ENCODE data around the gene CYP2S1. TPM values are rescaled to one million over a fixed set of nuclear protein-coding genes. Genes with fewer than 3 reads are reported as not detected.

The CYP2S1 gene
- total RNA-seq, 5 donors from 2014 or later (not counting 1 experiment from before 2014, with no cell fraction given): 0.20 to 1.2 (median 0.51) TPM; not detected in 1

DNA sequence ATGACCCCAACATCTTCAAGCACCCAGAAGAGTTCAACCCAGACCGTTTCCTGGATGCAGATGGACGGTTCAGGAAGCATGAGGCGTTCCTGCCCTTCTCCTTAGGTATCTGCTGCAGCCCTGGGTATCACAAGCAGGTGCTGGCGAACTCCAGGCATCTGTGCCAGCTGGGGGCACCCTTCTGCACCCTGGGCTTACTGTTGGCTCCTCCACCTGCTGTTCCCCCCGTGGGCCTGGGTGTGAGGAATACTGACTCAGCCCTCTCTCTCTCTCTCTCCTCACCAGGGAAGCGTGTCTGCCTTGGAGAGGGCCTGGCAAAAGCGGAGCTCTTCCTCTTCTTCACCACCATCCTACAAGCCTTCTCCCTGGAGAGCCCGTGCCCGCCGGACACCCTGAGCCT lies 13.0 kb downstream of the CYP2S1 start:
- ATAC-seq (replicated peaks in 1 of 4) (no peak), DNase-seq (peak in 1 of 35 experiments; percentile 17)
- Mint-ChIP-seq H3K36me3 (no peaks in the 10 kb centered on the region), H3K4me1 (peaks cover 1 to 27% (median 11%) of the 10 kb centered on the region in 3 donors), H3K27me3 (peaks cover 0 to 2% of the 10 kb centered on the region in 2 donors), H3K27ac (peak overlapping the region in 1 of 2 donors; percentile 31), H3K4me3 (no peak overlapping the region), H3K9me3 (no peaks in the 10 kb centered on the region)
- no peaks in the 10 kb centered on the region for H3K4me1 ChIP-seq (ENCODE audit: control insufficient read depth in 1 of 2, extremely low read depth in 1 of 2, insufficient read depth in 2 of 2, low read length in 2 of 2)
- H3K27ac ChIP-seq (ENCODE audit: low read length): no peak overlapping the region
- H3K27me3 ChIP-seq (replicated peaks in 1 of 2; ENCODE audit: control insufficient read depth in 2 of 2, extremely low read depth in 1 of 2, insufficient read depth in 2 of 2, low read length in 1 of 2): peaks cover 0 to 18% of the 10 kb centered on the region in 2 experiments
- ChIA-PET POLR2A (interaction anchor here in 1 of 2 donors (0.5 kb wide), 1 partner anchor 99 kb away, joined by 3 read pairs; no protein-coding TSS in a partner anchor), CTCF (interaction anchor here (0.5 to 1.4 kb wide), 2 partner anchors 65 to 103 kb away, joined by 3 to 5 read pairs; no protein-coding TSS in a partner anchor)
- WGBS (ENCODE audit: insufficient coverage): 74% methylated on average over 7 of the region's 10 CpGs
- H3K36me3 ChIP-seq (ENCODE audit: control insufficient read depth in 2 of 2, extremely low read depth in 1 of 2, insufficient read depth in 1 of 2, low read length in 1 of 2): no peaks in the 10 kb centered on the region
- H3K4me3 ChIP-seq (ENCODE audit: control insufficient read depth in 1 of 2, extremely low read depth in 1 of 2, low read length in 1 of 2): no peak overlapping the region
- no peaks in the 10 kb centered on the region for H3K9me3 ChIP-seq

DNA sequence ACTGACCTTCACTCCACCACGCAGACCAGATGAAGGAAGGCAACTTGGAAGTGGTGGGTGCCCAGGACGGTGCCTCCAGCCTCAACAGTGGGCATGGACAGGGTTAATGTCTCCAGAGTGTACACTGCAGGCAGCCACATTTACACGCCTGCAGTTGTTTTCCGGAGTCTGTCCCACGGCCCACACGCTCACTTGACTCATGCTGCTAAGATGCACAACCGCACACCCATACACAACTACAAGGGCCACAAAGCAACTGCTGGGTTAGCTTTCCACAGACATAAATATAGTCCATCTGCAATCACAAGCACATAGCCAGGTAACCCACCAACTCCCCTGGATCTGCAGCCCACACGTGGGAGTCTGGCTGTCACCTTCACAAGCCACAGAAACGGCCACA lies 13.4 kb downstream of the CYP2S1 start:
- H3K4me1 Mint-ChIP-seq: peaks cover 1 to 27% (median 11%) of the 10 kb centered on the region in 3 donors
- no peak overlapping the region for H3K4me3 ChIP-seq (ENCODE audit: control insufficient read depth in 1 of 2, extremely low read depth in 1 of 2, low read length in 1 of 2)
- no peaks in the 10 kb centered on the region for H3K9me3 Mint-ChIP-seq
- H3K27me3 ChIP-seq (replicated peaks in 1 of 2; ENCODE audit: control insufficient read depth in 2 of 2, extremely low read depth in 1 of 2, insufficient read depth in 2 of 2, low read length in 1 of 2): peaks cover 0 to 16% of the 10 kb centered on the region in 2 experiments
- no peak overlapping the region for H3K4me3 Mint-ChIP-seq
- H3K27me3 Mint-ChIP-seq: peaks cover 0 to 2% of the 10 kb centered on the region in 2 donors
- ChIA-PET CTCF (interaction anchor here (0.5 to 1.4 kb wide), 2 partner anchors 64 to 102 kb away, joined by 3 to 5 read pairs; no protein-coding TSS in a partner anchor), POLR2A (interaction anchor here in 1 of 2 donors (0.5 kb wide), 1 partner anchor 99 kb away, joined by 3 read pairs; no protein-coding TSS in a partner anchor)
- no peaks in the 10 kb centered on the region for H3K4me1 ChIP-seq (ENCODE audit: control insufficient read depth in 1 of 2, extremely low read depth in 1 of 2, insufficient read depth in 2 of 2, low read length in 2 of 2)
- H3K36me3 Mint-ChIP-seq: no peaks in the 10 kb centered on the region
- H3K27ac Mint-ChIP-seq: peak overlapping the region in 1 of 2 donors; percentile 31
- no peak overlapping the region for H3K27ac ChIP-seq (ENCODE audit: low read length)
- no peaks in the 10 kb centered on the region for H3K9me3 ChIP-seq
- ATAC-seq (replicated peaks in 1 of 4) (no peak), DNase-seq (no peak)
- 72% methylated on average over 8 of the region's 9 CpGs for WGBS (ENCODE audit: insufficient coverage)
- H3K36me3 ChIP-seq (ENCODE audit: control insufficient read depth in 2 of 2, extremely low read depth in 1 of 2, insufficient read depth in 1 of 2, low read length in 1 of 2): no peaks in the 10 kb centered on the region

DNA sequence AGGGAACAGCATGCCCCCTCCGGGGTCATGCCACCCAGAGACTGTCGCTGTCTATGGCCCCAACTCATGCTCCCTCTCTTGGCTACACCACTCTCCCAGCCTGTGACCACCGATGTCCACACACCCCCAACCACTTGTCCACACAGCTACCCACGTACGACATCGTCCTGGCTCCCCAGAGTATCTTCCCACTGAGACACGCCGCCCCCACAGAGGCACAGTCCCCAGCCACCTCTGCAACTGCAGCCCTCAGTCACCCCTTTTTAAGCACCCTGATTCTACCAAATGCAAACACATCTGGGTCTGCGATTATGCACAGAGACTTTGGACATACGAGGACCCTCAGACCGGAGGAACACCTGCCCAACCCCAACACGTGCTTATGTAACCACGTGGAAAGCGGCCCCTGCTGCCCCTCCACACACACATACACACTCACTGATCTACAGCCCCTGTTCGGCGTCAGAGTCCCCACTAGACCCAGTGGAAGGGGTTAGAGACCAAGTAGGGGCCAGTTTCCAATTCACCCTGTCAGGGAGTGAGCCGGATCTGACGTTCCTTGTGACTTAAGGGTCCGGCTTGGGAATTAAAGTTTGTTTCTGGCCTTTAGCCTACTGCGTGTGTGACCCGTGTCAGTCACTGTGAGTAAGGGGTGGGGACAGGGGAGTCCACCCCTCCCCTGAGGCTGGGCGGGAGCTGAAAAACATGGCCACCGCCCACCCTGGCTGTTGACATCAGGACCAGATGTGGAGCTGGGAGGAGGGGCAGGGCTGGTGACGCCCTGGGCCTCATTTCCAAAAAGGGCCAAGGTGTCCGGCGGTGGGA lies 14.1 kb downstream of the CYP2S1 start:
- no peak for ATAC-seq (replicated peaks in 1 of 4)
- Histone ChIP-seq H3K27me3 (replicated peaks in 1 of 2; ENCODE audit: control insufficient read depth in 2 of 2, extremely low read depth in 1 of 2, insufficient read depth in 2 of 2, low read length in 1 of 2) (peaks cover 0 to 14% of the 10 kb centered on the region in 2 experiments), H3K27ac (ENCODE audit: low read length) (no peak overlapping the region), H3K4me3 (ENCODE audit: control insufficient read depth in 1 of 2, extremely low read depth in 1 of 2, low read length in 1 of 2) (no peak overlapping the region), H3K4me1 (ENCODE audit: control insufficient read depth in 1 of 2, extremely low read depth in 1 of 2, insufficient read depth in 2 of 2, low read length in 2 of 2) (no peaks in the 10 kb centered on the region), H3K9me3 (no peaks in the 10 kb centered on the region), H3K36me3 (ENCODE audit: control insufficient read depth in 2 of 2, extremely low read depth in 1 of 2, insufficient read depth in 1 of 2, low read length in 1 of 2) (no peaks in the 10 kb centered on the region)
- Mint-ChIP-seq H3K4me3 (no peak overlapping the region), H3K27ac (no peak overlapping the region), H3K9me3 (no peaks in the 10 kb centered on the region), H3K36me3 (no peaks in the 10 kb centered on the region), H3K4me1 (peaks cover 1 to 27% (median 11%) of the 10 kb centered on the region in 3 donors), H3K27me3 (peaks cover 0 to 2% of the 10 kb centered on the region in 2 donors)
- ChIA-PET CTCF (interaction anchor here in 1 of 2 donors (1.4 kb wide), 1 partner anchor 102 kb away, joined by 5 read pairs; no protein-coding TSS in a partner anchor), POLR2A (no interaction called here)
- WGBS (ENCODE audit: insufficient coverage): 85% methylated on average over 16 of the region's 26 CpGs
- DNase-seq: no peak

DNA sequence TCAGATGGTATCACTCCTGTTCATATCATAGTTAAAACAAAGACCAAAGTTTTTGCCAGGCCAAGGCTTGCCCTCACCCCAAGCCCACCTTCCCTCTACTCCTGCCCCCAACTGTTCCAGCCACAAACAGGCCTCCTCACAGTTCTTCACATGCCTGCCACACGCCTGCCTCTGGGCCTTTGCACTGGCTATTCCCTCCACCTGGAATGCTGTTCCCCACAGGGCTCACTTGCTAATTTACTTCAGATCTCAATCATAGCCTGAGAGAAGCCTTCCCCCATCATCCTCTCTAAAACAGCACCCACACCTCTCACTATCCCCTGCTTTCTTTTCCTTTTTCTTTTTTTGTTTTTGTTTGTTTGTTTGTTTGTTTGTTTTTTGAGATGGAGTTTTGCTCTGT lies 21.1 kb downstream of the CYP2S1 start:
- no peak overlapping the region for H3K27ac ChIP-seq (ENCODE audit: low read length)
- ATAC-seq (replicated peaks in 1 of 4) (no peak), DNase-seq (no peak)
- no peak overlapping the region for H3K4me3 Mint-ChIP-seq
- H3K4me3 ChIP-seq (ENCODE audit: control insufficient read depth in 1 of 2, extremely low read depth in 1 of 2, low read length in 1 of 2): no peak overlapping the region
- H3K4me1 Mint-ChIP-seq: no peaks in the 10 kb centered on the region
- WGBS (ENCODE audit: insufficient coverage): 90% methylated on average over 1 of the region's 1 CpG
- no peaks in the 10 kb centered on the region for H3K4me1 ChIP-seq (ENCODE audit: control insufficient read depth in 1 of 2, extremely low read depth in 1 of 2, insufficient read depth in 2 of 2, low read length in 2 of 2)
- H3K36me3 Mint-ChIP-seq: no peaks in the 10 kb centered on the region
- H3K9me3 Mint-ChIP-seq: no peaks in the 10 kb centered on the region
- peaks cover 16 to 17% of the 10 kb centered on the region in 2 donors for H3K27me3 Mint-ChIP-seq
- no peaks in the 10 kb centered on the region for H3K36me3 ChIP-seq (ENCODE audit: control insufficient read depth in 2 of 2, extremely low read depth in 1 of 2, insufficient read depth in 1 of 2, low read length in 1 of 2)
- ChIA-PET POLR2A (no interaction called here), CTCF (no interaction called here)
- peaks cover 4 to 33% of the 10 kb centered on the region in 2 experiments for H3K27me3 ChIP-seq (replicated peaks in 1 of 2; ENCODE audit: control insufficient read depth in 2 of 2, extremely low read depth in 1 of 2, insufficient read depth in 2 of 2, low read length in 1 of 2)
- H3K9me3 ChIP-seq: no peaks in the 10 kb centered on the region
- H3K27ac Mint-ChIP-seq: no peak overlapping the region

DNA sequence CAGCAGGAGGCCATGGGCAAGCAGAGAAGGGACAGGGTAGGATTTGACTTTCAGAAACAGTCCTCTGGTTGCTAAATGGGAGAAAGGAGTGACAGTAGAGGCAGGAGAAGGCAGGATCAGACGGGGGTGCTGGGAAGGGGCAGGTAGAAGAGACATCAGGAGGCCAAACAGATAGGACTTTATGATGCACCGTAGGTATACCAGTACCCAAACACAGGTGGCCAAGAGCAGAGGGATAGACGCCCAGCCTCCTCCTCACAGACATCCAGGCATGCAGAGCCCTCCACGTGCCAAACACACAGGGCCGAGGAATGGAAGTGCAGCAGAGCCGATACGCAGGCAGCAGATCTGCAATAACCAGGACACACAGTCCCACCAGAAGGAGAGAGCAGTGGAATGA lies 24.7 kb downstream of the CYP2S1 start:
- CTCF ChIA-PET: interaction anchor here in 1 of 2 donors (0.6 kb wide), 1 partner anchor 62 kb away, joined by 3 read pairs; no protein-coding TSS in a partner anchor

DNA sequence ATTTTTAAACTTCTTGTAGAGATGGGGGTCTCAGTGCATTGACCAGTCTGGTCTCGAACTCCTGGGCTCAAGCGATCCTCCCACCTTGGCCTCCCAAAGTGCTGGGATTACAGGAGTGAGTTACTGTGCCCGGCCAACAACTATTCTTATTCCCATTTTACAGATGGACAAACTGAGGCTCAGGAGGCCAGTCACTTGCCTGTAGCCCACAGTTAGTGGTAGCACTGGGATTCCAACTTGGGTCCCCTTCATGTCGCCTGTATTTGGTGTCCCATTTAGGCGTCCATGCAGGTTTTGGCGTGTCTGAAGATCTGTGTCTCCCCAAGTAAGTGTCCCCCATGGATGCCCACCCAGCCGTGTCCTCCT lies 25.2 kb downstream of the CYP2S1 start:
- ChIA-PET CTCF (no interaction called here), POLR2A (no interaction called here)
- no peak overlapping the region for H3K4me3 Mint-ChIP-seq
- H3K36me3 Mint-ChIP-seq: no peaks in the 10 kb centered on the region
- no peak overlapping the region for H3K27ac ChIP-seq (ENCODE audit: low read length)
- H3K27me3 ChIP-seq (replicated peaks in 1 of 2; ENCODE audit: control insufficient read depth in 2 of 2, extremely low read depth in 1 of 2, insufficient read depth in 2 of 2, low read length in 1 of 2): peaks cover 4 to 56% of the 10 kb centered on the region in 2 experiments
- DNase-seq (no peak), ATAC-seq (replicated peaks in 1 of 4) (no peak)
- H3K4me1 ChIP-seq (ENCODE audit: control insufficient read depth in 1 of 2, extremely low read depth in 1 of 2, insufficient read depth in 2 of 2, low read length in 2 of 2): peaks cover 0 to 2% of the 10 kb centered on the region in 2 experiments
- peaks cover 32 to 35% of the 10 kb centered on the region in 2 donors for H3K27me3 Mint-ChIP-seq
- no peaks in the 10 kb centered on the region for H3K36me3 ChIP-seq (ENCODE audit: control insufficient read depth in 2 of 2, extremely low read depth in 1 of 2, insufficient read depth in 1 of 2, low read length in 1 of 2)
- 75% methylated on average over 5 of the region's 7 CpGs for WGBS (ENCODE audit: insufficient coverage)
- H3K9me3 ChIP-seq: no peaks in the 10 kb centered on the region
- peaks cover 2 to 5% (median 3%) of the 10 kb centered on the region in 3 donors for H3K4me1 Mint-ChIP-seq
- no peaks in the 10 kb centered on the region for H3K9me3 Mint-ChIP-seq
- H3K4me3 ChIP-seq (ENCODE audit: control insufficient read depth in 1 of 2, extremely low read depth in 1 of 2, low read length in 1 of 2): no peak overlapping the region
- H3K27ac Mint-ChIP-seq: no peak overlapping the region

More for the DNA sequence above, 24.7 kb downstream of the CYP2S1 start:
- WGBS (ENCODE audit: insufficient coverage): 83% methylated on average over 6 of the region's 7 CpGs
- Mint-ChIP-seq H3K27me3 (peaks cover 32 to 35% of the 10 kb centered on the region in 2 donors), H3K4me1 (peaks cover 0 to 3% (median 2%) of the 10 kb centered on the region in 3 donors), H3K36me3 (no peaks in the 10 kb centered on the region), H3K27ac (no peak overlapping the region), H3K4me3 (no peak overlapping the region), H3K9me3 (no peaks in the 10 kb centered on the region)
- no peaks in the 10 kb centered on the region for H3K9me3 ChIP-seq
- POLR2A ChIA-PET: no interaction called here
- H3K4me1 ChIP-seq (ENCODE audit: control insufficient read depth in 1 of 2, extremely low read depth in 1 of 2, insufficient read depth in 2 of 2, low read length in 2 of 2): peaks cover 0 to 2% of the 10 kb centered on the region in 2 experiments
- ATAC-seq (replicated peaks in 1 of 4): no peak
- DNase-seq: no peak
- peaks cover 4 to 56% of the 10 kb centered on the region in 2 experiments for H3K27me3 ChIP-seq (replicated peaks in 1 of 2; ENCODE audit: control insufficient read depth in 2 of 2, extremely low read depth in 1 of 2, insufficient read depth in 2 of 2, low read length in 1 of 2)
- H3K4me3 ChIP-seq (ENCODE audit: control insufficient read depth in 1 of 2, extremely low read depth in 1 of 2, low read length in 1 of 2): no peak overlapping the region
- H3K27ac ChIP-seq (ENCODE audit: low read length): no peak overlapping the region
- H3K36me3 ChIP-seq (ENCODE audit: control insufficient read depth in 2 of 2, extremely low read depth in 1 of 2, insufficient read depth in 1 of 2, low read length in 1 of 2): no peaks in the 10 kb centered on the region

Data from T-cell (primary cell).